ENCODE measurements around the gene EIF4H.
"Not testable (repeated sequence)": the region's sequence is repeated elsewhere in the genome, so short reads cannot be mapped to it uniquely, and the experiment has no call there.

EIF4H gene

GRCh38 chr7:74202841-74203556 is 28.8 kb downstream of the EIF4H start:
- no peak for FAIRE-seq

GRCh38 chr7:74203956-74204618 is 29.9 kb downstream of the EIF4H start:
- FAIRE-seq: no peak

DNA sequence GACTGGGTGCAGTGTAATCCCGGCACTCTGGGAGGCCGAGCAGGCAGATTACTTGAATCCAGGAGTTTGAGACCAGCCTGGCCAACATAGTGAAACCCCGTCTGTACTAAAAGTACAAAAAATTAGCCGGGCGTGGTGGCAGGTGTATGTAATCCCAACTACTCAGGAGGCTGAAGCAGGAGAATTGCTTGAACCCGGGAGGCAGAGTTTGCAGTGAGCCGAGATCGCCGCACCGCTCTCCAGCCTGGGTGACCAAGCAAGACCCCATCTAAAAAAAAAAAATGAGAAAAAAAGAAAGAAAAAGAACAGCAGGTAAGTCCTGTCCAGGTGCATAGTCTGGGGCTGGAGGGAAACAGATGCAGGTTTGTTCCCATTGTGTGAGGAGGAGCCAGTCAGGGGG is 31.9 kb downstream of the EIF4H start:
- FAIRE-seq: not testable (repeated sequence)

GRCh38 chr7:74206589-74207120 is 32.5 kb downstream of the EIF4H start:
- no peak for FAIRE-seq

DNA sequence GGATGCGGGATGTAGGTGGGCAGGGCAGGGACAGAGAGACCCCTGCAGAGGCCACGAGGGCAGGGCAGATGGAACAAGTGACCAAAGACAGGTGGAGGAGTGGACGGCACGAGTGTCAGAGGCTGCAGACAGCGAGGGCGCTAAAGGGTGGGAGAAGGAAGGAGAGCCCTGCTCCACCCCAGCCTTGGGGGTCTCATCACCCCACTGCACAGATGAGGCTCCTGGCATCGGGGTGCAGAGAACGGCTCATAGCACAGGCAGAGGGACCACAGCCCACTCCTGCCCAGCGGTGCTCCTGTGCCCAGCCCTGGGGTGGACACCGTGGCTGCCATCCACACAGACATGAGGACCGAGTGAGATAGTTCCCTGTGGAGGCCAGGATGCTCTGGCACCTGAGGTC is 33.4 kb downstream of the EIF4H start:
- FAIRE-seq: no peak

GRCh38 chr7:74208241-74208640 is 34.1 kb downstream of the EIF4H start:
- FAIRE-seq: not testable (repeated sequence)

GRCh38 chr7:74212661-74213060 is 38.5 kb downstream of the EIF4H start:
- FAIRE-seq: no peak

- FAIRE-seq: no peak
Measured at GRCh38 chr7:74214816-74215630, 40.9 kb downstream of the EIF4H start.

GRCh38 chr7:74215921-74216320 is 41.8 kb downstream of the EIF4H start:
- FAIRE-seq: no peak

DNA sequence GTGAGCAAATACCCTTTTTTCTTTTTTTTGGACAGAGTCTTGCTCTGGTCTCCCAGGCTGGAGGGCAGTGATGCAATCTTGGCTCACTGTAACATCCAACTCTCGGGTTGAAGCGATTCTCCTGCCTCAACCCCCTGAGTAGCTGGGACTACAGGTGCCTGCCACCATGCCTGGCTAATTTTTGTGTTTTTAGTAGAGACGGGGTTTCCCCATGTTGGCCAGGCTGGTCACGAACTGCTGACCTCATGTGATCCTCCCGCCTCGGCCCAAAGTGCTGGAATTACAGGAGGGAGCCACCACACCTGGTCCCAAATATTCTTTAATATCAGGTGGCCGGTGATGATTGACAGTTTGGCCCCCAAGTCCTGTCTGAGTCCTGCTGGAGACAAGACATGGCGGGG is 42.2 kb downstream of the EIF4H start:
- FAIRE-seq: no peak

- FAIRE-seq: no peak
Measured at GRCh38 chr7:74217455-74218342, 43.5 kb downstream of the EIF4H start.

DNA sequence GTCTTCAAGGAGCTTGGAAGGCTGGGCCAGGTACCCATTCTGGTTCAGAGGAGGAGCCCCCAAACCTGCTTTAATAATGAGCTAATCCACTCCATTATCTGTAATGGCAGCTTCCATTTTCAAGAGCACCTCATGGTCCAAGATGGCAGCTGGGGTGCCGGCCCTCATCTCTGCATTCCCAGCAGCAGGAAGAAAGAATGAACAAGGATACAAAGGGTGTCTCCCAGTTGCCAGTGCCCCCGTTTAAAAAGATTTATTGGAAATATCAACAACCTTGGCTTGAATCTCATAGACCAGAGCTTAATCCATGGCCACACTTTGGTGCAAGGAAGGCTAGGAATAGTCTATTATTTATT is 44.2 kb downstream of the EIF4H start:
- no peak for FAIRE-seq

DNA sequence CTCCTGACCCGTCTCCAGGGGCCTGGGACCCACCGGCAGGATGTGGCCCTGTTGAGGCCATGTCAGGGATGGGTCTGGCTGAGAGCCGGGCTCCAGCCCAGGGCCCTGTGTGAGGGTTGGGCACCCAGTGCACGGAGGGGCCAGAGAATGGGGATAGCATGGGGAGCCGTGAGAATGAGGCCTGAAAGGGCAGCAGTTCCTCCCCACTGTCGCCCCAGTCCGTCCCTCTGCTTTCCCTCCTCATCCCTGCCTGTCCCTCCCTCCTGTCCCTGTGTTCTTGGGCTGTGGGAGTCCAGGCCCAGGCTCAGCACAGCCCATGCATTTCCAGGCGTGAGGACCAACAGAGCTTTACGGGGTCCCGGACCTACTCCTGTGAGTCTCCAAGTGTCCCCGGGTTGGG is 45.3 kb downstream of the EIF4H start:
- FAIRE-seq: no peak

GRCh38 chr7:74220229-74220628 is 46.1 kb downstream of the EIF4H start:
- FAIRE-seq: no peak

DNA sequence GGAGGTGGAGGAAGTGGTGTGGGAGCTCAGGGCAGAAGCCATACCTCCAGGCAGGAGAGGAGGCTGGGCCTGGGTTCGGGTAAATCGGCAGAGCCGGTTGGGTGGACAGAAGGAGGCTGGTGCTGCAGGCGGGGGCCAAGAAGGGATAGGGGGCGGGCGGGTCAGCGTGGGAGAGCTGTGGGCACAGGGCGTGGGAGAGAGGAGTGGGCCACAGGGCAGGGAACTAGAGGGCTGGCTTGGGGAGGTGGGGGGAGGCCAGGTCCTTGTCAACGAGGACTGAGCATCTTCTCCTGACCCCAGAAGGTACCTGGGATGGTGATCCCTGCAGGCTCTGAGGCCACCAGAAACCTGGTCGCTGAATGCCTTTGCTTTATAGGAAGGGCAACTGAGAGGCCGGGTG is 47.6 kb downstream of the EIF4H start:
- FAIRE-seq: no peak

DNA sequence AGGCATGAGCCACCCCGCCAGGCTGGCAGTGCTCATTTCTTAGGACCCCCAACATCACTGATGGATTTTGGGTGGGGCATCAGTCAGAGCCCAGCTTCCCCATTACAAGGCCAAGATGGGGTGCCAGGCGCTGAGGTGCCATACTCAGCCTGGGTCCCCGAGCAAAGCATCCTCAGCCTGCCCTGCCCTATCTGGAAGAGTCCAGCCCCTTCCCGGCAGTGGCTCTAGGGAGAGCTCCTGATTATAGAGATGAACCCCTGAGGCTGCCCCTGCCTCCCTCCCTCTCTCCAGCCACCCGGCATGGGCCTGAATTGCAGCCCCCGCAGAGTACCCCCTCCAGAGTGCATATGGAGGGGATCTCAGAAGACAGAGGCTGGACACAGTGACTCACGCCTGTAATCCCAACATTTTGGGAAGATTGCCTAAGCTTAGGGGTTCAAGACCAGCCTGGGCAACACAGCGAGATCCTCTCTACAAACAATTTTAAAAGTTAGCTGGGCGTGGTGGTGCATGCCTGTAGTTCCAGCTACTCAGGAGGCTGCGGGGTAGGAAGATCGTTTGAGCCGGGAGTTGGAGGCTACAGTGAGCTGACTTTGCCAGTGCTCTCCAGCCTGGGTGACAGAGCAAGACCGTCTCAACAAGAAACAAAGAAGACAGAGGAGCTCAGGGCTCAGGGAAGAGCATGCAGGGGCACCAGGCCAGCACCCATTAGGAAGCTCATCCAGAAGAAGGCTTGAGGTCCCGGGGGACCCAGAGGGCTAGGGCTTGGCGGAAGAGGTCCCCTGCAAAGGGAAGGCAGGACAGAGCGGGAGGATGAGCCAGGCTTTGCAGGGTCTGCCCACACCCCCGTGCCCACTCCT is 48.9 kb downstream of the EIF4H start:
- no peak for FAIRE-seq

- FAIRE-seq: no peak
Measured at GRCh38 chr7:74223711-74224510, 49.8 kb downstream of the EIF4H start.

GRCh38 chr7:74224511-74224832 is 50.3 kb downstream of the EIF4H start:
- no peak for FAIRE-seq

- FAIRE-seq: not testable (repeated sequence)
Measured at GRCh38 chr7:74224907-74225306, 50.8 kb downstream of the EIF4H start.

DNA sequence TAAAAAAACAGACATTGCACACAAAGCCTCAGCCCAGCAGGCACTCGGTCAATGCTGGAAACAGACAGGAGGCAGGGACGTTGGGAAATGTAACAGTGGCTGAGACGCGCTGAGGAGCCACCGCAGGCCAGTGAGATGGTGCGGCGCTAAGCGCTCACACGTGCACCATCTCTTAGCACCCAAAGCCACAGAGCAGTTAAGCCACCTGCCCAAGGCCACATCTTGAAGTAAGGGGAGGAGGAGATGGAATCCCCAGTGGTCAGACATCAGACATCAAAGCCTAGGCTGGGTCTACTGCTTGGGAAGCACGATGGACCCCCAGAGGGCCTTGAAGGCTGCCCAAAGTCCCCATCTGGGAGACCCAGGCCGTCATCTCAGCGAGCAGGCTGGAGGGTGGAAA is 51.2 kb downstream of the EIF4H start:
- no peak for FAIRE-seq

- FAIRE-seq: no peak
Measured at GRCh38 chr7:74226633-74227032, 52.5 kb downstream of the EIF4H start.
